ENCODE measurements around the gene ENDOU.

The ENDOU gene, protein sequence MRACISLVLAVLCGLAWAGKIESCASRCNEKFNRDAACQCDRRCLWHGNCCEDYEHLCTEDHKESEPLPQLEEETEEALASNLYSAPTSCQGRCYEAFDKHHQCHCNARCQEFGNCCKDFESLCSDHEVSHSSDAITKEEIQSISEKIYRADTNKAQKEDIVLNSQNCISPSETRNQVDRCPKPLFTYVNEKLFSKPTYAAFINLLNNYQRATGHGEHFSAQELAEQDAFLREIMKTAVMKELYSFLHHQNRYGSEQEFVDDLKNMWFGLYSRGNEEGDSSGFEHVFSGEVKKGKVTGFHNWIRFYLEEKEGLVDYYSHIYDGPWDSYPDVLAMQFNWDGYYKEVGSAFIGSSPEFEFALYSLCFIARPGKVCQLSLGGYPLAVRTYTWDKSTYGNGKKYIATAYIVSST

DNA sequence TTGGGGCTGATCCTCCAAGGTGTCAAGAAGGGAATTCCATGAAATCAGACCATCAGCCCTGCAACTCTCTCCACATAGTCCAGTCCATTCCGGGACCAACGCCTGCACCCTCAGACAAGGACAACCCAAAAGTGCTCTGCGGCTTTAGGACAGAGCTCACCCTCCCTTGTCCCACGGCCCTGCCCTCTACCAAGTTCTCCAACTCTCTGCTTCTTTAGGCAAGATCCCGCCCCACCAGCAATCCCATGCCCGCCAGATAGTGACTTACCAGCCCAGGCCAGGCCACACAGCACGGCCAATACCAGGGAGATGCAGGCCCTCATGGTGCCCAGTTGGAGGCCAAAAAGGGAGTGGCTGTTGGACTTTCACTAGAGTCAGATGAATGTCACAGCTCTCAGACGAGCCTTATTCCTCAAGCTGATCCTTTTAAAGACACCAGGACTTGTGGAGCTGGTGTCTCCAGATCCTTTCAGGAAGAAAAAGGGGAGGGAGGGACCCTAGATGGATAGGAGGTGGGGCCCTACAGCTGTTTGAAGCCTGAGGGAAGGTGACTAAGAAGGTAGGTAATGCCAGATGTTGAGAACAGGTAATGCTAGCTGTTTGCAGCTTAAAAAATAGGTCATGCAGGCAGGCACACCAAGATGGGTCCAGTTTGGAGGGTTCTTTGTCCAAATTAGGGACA lies at the start of gene ENDOU:
TSS of gene ENDOU (minus strand) at position 400 of the 682 bp plus-strand sequence. CDS start at position 323, 77 bp downstream.
- TF ChIP-seq, protein P1, sequence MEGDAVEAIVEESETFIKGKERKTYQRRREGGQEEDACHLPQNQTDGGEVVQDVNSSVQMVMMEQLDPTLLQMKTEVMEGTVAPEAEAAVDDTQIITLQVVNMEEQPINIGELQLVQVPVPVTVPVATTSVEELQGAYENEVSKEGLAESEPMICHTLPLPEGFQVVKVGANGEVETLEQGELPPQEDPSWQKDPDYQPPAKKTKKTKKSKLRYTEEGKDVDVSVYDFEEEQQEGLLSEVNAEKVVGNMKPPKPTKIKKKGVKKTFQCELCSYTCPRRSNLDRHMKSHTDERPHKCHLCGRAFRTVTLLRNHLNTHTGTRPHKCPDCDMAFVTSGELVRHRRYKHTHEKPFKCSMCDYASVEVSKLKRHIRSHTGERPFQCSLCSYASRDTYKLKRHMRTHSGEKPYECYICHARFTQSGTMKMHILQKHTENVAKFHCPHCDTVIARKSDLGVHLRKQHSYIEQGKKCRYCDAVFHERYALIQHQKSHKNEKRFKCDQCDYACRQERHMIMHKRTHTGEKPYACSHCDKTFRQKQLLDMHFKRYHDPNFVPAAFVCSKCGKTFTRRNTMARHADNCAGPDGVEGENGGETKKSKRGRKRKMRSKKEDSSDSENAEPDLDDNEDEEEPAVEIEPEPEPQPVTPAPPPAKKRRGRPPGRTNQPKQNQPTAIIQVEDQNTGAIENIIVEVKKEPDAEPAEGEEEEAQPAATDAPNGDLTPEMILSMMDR (IDR thresholded peaks at IDR 0.05; ENCODE audit: control extremely low read depth, extremely low read depth, low read depth, missing control alignments): no peak
- ChIA-PET CTCF (interaction anchor here (0.7 to 46.2 kb wide), 12 partner anchors 9 to 112 kb away, joined by 3 to 1524 read pairs (median 3); partner anchors contain the start of genes RAPGEF3, RPAP3 and SLC48A1), POLR2A (no interaction called here)
- no peak for DNase-seq (ENCODE audit: extremely low spot score)

DNA sequence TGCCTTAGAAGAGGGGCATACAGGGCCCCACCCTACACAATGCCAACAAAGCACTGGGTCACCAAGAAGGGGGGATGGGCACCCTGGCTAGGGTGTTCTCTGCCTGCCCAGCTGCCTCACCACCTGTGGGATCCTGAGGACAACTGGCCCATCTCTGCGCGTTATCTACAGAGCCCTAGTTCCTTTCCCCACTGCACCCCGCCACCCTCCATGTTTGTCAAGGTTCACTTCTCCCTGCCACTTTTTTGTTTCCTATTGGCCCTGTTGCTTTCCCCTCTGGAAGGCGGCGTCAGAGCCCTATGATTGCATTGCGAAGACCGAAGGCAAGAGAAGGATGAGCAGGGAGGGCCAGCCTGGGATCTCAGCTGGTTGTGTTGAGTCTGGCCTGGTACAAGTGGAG lies 49.4 kb upstream of the ENDOU start:
- ChIA-PET POLR2A (no interaction called here), CTCF (interaction anchor here (1.8 to 35.8 kb wide), 6 partner anchors 7 to 63 kb away, joined by 13 to 1524 read pairs (median 98); partner anchors contain the start of genes ENDOU, RAPGEF3 and RPAP3)
- TF ChIP-seq, protein P1 (IDR thresholded peaks at IDR 0.05; ENCODE audit: control extremely low read depth, extremely low read depth, low read depth, missing control alignments): no peak
- no peak for DNase-seq (ENCODE audit: extremely low spot score)

DNA sequence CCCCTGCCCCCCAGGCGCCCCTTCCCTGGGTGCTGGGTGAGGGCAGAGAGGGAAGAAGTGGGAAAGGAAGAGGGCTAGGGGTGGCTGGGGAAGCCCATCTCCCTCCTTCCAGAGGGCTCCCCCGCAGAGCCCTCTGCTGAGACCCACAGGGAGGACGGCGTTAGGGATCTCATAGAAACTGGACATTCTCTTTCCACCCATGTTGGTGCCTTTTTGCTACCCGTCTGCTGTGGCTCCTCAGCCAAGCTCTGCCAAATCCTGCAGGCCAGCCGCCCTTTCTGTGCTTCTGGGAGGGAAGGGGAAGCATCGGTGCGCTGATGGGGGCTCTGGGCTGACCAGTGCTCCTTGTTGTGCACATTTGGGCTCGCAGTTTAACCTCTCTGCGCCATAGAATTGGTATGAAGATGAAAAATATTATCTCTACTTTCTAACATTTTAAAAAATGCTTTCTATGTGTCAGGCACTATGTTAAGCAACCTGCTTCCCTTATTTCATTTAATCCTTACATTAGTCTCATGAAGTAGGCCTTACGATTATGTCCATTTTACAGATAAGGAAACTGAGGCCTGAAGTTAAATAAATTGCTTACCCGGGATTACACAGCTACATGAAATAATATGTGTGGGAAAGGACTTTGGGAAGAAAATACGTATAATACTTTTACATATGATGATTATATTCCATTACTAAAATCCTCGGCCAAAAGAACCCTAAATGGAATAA lies 48.7 kb upstream of the ENDOU start:
- DNase-seq (ENCODE audit: extremely low spot score): no peak
- TF ChIP-seq, protein P1 (IDR thresholded peaks at IDR 0.05; ENCODE audit: control extremely low read depth, extremely low read depth, low read depth, missing control alignments): no peak
- ChIA-PET POLR2A (no interaction called here), CTCF (interaction anchor here (1.8 to 35.8 kb wide), 4 partner anchors 8 to 63 kb away, joined by 10 to 1524 read pairs (median 196); partner anchors contain the start of genes ENDOU, RAPGEF3 and RPAP3)

DNA sequence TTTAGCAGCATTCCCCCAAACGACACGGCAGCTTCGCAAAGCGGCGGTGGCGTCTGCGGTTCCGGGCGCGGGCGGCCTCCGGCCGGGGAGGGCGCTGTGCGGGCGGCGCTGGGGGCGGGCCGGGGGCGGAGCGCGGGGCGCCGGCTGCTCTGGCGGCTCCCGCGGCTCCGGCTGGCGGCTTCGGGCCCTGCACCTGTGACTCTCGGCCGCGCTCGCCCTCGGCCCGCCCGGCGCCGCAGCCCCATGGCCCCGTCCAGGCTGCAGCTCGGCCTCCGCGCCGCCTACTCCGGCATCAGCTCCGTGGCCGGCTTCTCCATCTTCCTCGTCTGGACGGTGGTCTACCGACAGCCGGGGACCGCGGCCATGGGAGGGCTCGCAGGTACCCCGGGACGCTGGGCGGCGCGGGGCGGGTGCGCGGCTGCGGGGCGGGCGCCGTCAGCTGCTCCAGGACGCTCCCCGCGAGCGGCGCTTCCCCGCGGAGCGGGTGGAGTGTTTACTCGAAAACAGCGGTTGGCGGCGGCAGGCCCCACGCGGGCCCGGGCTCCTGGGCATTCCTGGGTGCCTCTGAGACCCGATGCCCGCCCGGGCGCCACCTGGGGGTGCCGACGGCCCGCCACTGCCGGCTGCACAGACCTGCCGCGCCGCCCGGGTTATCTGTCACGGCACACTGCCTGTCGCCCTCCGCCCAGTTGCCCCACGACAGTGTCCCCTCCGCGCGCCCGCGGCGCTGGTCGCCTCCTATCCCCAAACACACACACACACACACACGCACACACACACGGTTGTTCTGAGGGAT lies 48.0 kb upstream of the ENDOU start, which contains the start of gene SLC48A1:
TSS of gene SLC48A1 (plus strand) at position 177 of the 796 bp plus-strand sequence. CDS start at position 244, 67 bp downstream.
- ChIA-PET CTCF (interaction anchor here (1.1 to 35.8 kb wide), 9 partner anchors 8 to 97 kb away, joined by 3 to 1524 read pairs (median 7); partner anchors contain the start of genes ENDOU, RAPGEF3 and RPAP3), POLR2A (no interaction called here)
- DNase-seq (ENCODE audit: extremely low spot score): peak; percentile 91
- TF ChIP-seq, protein P1 (IDR thresholded peaks at IDR 0.05; ENCODE audit: control extremely low read depth, extremely low read depth, low read depth, missing control alignments): peak; percentile 41

DNA sequence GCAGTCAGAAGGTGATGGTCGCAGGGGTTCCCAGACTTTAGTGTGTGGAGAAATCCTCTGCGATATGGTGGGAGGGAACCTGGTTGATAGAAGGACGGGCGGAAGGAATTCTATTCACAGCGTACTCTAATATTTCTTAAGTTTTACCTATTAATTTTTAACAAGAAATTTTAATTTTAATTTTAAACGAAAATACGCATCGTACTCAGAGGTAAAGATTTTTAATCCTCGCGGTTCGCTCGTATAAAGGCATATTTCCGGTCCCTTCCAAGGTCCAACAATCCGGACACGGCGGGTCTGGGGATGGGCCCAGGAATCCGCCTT lies 47.4 kb upstream of the ENDOU start:
- CTCF ChIA-PET: interaction anchor here (1.1 to 35.8 kb wide), 9 partner anchors 9 to 98 kb away, joined by 3 to 1524 read pairs (median 7); partner anchors contain the start of genes ENDOU, RAPGEF3 and RPAP3
- TF ChIP-seq, protein P1 (IDR thresholded peaks at IDR 0.05; ENCODE audit: control extremely low read depth, extremely low read depth, low read depth, missing control alignments): no peak
- DNase-seq (ENCODE audit: extremely low spot score): no peak
- POLR2A ChIA-PET: no interaction called here

Data from GM10248 (cell line).